Inflammatory macrophage treated with lipopolysaccharide for 1 hour (primary cell): ENCODE data around the gene EEF2K.

Source experiments
- DNase-seq, 2 donors: peaks; one replicate each; pipeline ENCODE4 v3.0.0-alpha.2; 2020 to 2022

Gene EEF2K

DNA sequence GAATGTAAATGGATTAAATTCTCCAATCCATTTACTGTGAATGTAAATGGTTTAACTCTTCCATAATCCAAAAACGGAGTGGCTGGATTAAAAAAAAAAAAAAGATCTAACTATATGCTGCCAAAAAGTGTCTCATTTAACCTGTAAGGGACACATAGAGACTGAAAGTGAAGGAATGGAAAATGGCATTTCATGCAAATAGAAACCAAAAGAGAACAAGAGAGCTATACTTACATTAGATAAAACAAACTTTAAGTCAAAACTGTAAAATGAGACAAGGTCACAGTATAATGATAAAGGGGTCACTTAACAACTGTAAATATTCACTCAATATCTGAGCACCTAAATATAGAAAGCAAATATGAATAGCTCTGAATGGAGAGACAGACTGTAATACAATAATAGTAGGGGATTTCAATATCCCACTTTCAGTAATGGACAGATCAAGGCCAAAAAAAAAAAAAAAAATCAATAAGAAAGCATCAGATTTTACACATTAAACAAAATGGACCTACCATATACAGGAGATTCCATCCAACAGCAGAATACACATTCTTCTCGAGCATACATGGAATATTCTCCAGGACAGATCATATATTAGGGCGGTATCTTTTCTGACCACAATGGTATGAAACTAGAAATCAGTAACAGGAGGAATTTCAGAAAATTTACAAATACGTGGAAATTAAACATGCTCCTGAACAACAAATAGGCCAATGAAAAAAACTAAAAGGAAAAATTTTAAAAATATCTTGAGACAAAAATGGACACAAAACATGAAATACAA, 132.0 kb downstream of the EEF2K start:
- no peak for DNase-seq
